NCI-H1417 (cell line): ENCODE results near the gene PPFIA4.

Experiments used
- DNase-seq, 3 experiments: peaks; one replicate each; lab custom pipeline; 2025; lab: John Stamatoyannopoulos, UW

Gene PPFIA4

GRCh38 chr1:203099805-203100515 is 73.7 kb downstream of the PPFIA4 start:
- DNase-seq = no peak

- no peak for DNase-seq
These were observed 74.2 kb downstream of the PPFIA4 start for GRCh38 chr1:203100516-203100869.

GRCh38 chr1:203101813-203102634 is 75.7 kb downstream of the PPFIA4 start:
- DNase-seq = no peak

GRCh38 chr1:203103216-203103615 is 76.9 kb downstream of the PPFIA4 start:
- DNase-seq = peak in 1 of 3 experiments; percentile 17

GRCh38 chr1:203103829-203104495 is 77.7 kb downstream of the PPFIA4 start:
- DNase-seq = no peak

GRCh38 chr1:203104789-203105390 is 78.6 kb downstream of the PPFIA4 start:
- no peak for DNase-seq

- DNase-seq = no peak
These were observed 86.2 kb downstream of the PPFIA4 start for GRCh38 chr1:203112475-203112874.

- DNase-seq = no peak
These were observed 87.0 kb downstream of the PPFIA4 start for GRCh38 chr1:203113308-203113707.

- no peak for DNase-seq
These were observed 87.9 kb downstream of the PPFIA4 start for GRCh38 chr1:203114202-203114601.

- peak in 1 of 3 experiments; percentile 33 for DNase-seq
These were observed 90.0 kb downstream of the PPFIA4 start for GRCh38 chr1:203116091-203116820.

- DNase-seq = peak; percentile 17 to 79 (median 67)
These were observed 91.6 kb downstream of the PPFIA4 start for GRCh38 chr1:203117611-203118575.

GRCh38 chr1:203120325-203121153 is 94.2 kb downstream of the PPFIA4 start:
- no peak for DNase-seq

- no peak for DNase-seq
These were observed 95.1 kb downstream of the PPFIA4 start for GRCh38 chr1:203121186-203122015.

- DNase-seq = no peak
These were observed 95.9 kb downstream of the PPFIA4 start for GRCh38 chr1:203122159-203122558.

- DNase-seq = no peak
These were observed 97.7 kb downstream of the PPFIA4 start for GRCh38 chr1:203124011-203124410.

- peak in 1 of 3 experiments; percentile 18 for DNase-seq
These were observed 98.4 kb downstream of the PPFIA4 start for GRCh38 chr1:203124546-203125317.

GRCh38 chr1:203126151-203126865 is 100.0 kb downstream of the PPFIA4 start:
- DNase-seq = peak in 1 of 3 experiments; percentile 8
